Glomerular visceral epithelial cell (primary cell): Measurements from ENCODE around the gene CREB3L2.
"Not testable (repeated sequence)": the region's sequence is repeated elsewhere in the genome, so short reads cannot be mapped to it uniquely, and the experiment has no call there.

Source experiments
- DNase-seq: peaks from one replicate; pipeline ENCODE4 v3.0.0-alpha.2; 2016; ENCODE audit errors: extremely low spot score

Gene CREB3L2

GRCh38 chr7:137933270-137934017 is 68.4 kb downstream of the CREB3L2 start:
- DNase-seq, result no peak

GRCh38 chr7:137932881-137933269 is 69.0 kb downstream of the CREB3L2 start:
- DNase-seq, result no peak

GRCh38 chr7:137931823-137932222 is 70.1 kb downstream of the CREB3L2 start:
- no peak for DNase-seq

- peak; percentile 63 for DNase-seq
These were observed 71.3 kb downstream of the CREB3L2 start for GRCh38 chr7:137930581-137930980.

- peak; percentile 82 for DNase-seq
These were observed 73.3 kb downstream of the CREB3L2 start for GRCh38 chr7:137928626-137929025.

GRCh38 chr7:137927386-137927785 is 74.5 kb downstream of the CREB3L2 start:
- no peak for DNase-seq

- DNase-seq, result not testable (repeated sequence)
These were observed 75.7 kb downstream of the CREB3L2 start for GRCh38 chr7:137926206-137926605.

- no peak for DNase-seq
These were observed 76.1 kb downstream of the CREB3L2 start for GRCh38 chr7:137925754-137926153.

GRCh38 chr7:137925091-137925490 is 76.8 kb downstream of the CREB3L2 start:
- DNase-seq, result no peak

- peak; percentile 73 for DNase-seq
These were observed 78.5 kb downstream of the CREB3L2 start for GRCh38 chr7:137923380-137923779.

GRCh38 chr7:137920637-137921399 is 81.1 kb downstream of the CREB3L2 start:
- no peak for DNase-seq

- DNase-seq, result no peak
These were observed 81.9 kb downstream of the CREB3L2 start for GRCh38 chr7:137919987-137920386.

GRCh38 chr7:137916980-137917645 is 84.8 kb downstream of the CREB3L2 start:
- peak; percentile 73 for DNase-seq

GRCh38 chr7:137916564-137916963 is 85.3 kb downstream of the CREB3L2 start:
- no peak for DNase-seq

GRCh38 chr7:137915266-137915665 is 86.6 kb downstream of the CREB3L2 start:
- no peak for DNase-seq

- DNase-seq, result no peak
These were observed 87.9 kb downstream of the CREB3L2 start for GRCh38 chr7:137913985-137914384.

- no peak for DNase-seq
These were observed 92.8 kb downstream of the CREB3L2 start for GRCh38 chr7:137909042-137909441.

GRCh38 chr7:137908106-137908505 is 93.8 kb downstream of the CREB3L2 start:
- DNase-seq, result no peak

- not testable (repeated sequence) for DNase-seq
These were observed 95.2 kb downstream of the CREB3L2 start for GRCh38 chr7:137906636-137907035.

- no peak for DNase-seq
These were observed 97.1 kb downstream of the CREB3L2 start for GRCh38 chr7:137904833-137905232.

- peak; percentile 79 for DNase-seq
These were observed 98.3 kb downstream of the CREB3L2 start for GRCh38 chr7:137903382-137904169.

- DNase-seq, result no peak
These were observed 101.7 kb downstream of the CREB3L2 start for GRCh38 chr7:137900137-137900536.
